Chondrocyte (in vitro differentiated cells): ENCODE data around the gene APLF. TPM values are rescaled to one million over a fixed set of nuclear protein-coding genes. Genes with fewer than 3 reads are reported as not detected.

Experiments
- DNase-seq: peaks from one replicate; pipeline ENCODE4 v3.0.0; 2021; ENCODE audit warnings: mixed read lengths, low spot score
- H3K27ac Mint-ChIP-seq: one replicate; pipeline ENCODE4 v1.8.0; 2021; ENCODE audit warnings: mild to moderate bottlenecking, moderate library complexity, mixed read lengths; ENCODE audit not compliant: unreplicated experiment
- H3K27me3 Mint-ChIP-seq: 2 replicates; pipeline ENCODE4 v1.8.0; 2021; ENCODE audit warnings: low read depth, mixed read lengths
- H3K36me3 Mint-ChIP-seq: 2 replicates; pipeline ENCODE4 v1.8.0; 2021; ENCODE audit warnings: low read depth, mixed read lengths
- H3K4me1 Mint-ChIP-seq: 2 replicates; pipeline ENCODE4 v1.8.0; 2021; ENCODE audit warnings: low read depth, mild to moderate bottlenecking, mixed read lengths
- H3K4me3 Mint-ChIP-seq: one replicate; pipeline ENCODE4 v1.8.0; 2021; ENCODE audit warnings: mild to moderate bottlenecking, moderate library complexity, mixed read lengths; ENCODE audit not compliant: unreplicated experiment
- H3K9me3 Mint-ChIP-seq: 2 replicates; pipeline ENCODE4 v1.8.0; 2021; ENCODE audit warnings: low read depth, mixed read lengths
- CTCF ChIP-seq: fragments of 200-600 bp; sonication (generic); IDR thresholded peaks from 2 replicates; pipeline ENCODE4 v1.5.0; 2021; ENCODE audit warnings: antibody characterized with exemption, mild to moderate bottlenecking, moderate library complexity
- total RNA-seq: library from RNA; stranded (reverse); gene quantifications from 3 replicates; pipeline ENCODE4 v1.2.1, GENCODE V29; 2021

The APLF gene
- total RNA-seq, 1 donor from 2014 or later: 3.9 TPM

GRCh38 chr2:68556381-68556780 is 89.0 kb downstream of the APLF start:
- no peak for DNase-seq
- no peak for TF ChIP-seq CTCF
- peaks cover 3% of the 10 kb centered on the region for H3K4me1 Mint-ChIP-seq
- H3K27ac Mint-ChIP-seq: no peak overlapping the region
- H3K4me3 Mint-ChIP-seq: no peak overlapping the region
- no peaks in the 10 kb centered on the region for H3K36me3 Mint-ChIP-seq
- H3K9me3 Mint-ChIP-seq: no peaks in the 10 kb centered on the region
- no peaks in the 10 kb centered on the region for H3K27me3 Mint-ChIP-seq

- Mint-ChIP-seq H3K27ac (no peak overlapping the region), H3K36me3 (no peaks in the 10 kb centered on the region), H3K27me3 (no peaks in the 10 kb centered on the region), H3K4me3 (no peak overlapping the region), H3K9me3 (no peaks in the 10 kb centered on the region), H3K4me1 (peaks cover 3% of the 10 kb centered on the region)
- TF ChIP-seq CTCF: no peak
- DNase-seq: no peak
Observed at GRCh38 chr2:68558576-68558975, 91.2 kb downstream of the APLF start.

- Mint-ChIP-seq H3K36me3 (no peaks in the 10 kb centered on the region), H3K4me1 (peaks cover 3% of the 10 kb centered on the region), H3K4me3 (no peak overlapping the region), H3K9me3 (no peaks in the 10 kb centered on the region), H3K27ac (no peak overlapping the region), H3K27me3 (no peaks in the 10 kb centered on the region)
- no peak for DNase-seq
- TF ChIP-seq CTCF: no peak
Observed at GRCh38 chr2:68559692-68560091, 92.3 kb downstream of the APLF start.

- Mint-ChIP-seq H3K36me3 (no peaks in the 10 kb centered on the region), H3K27ac (no peak overlapping the region), H3K27me3 (no peaks in the 10 kb centered on the region), H3K9me3 (no peaks in the 10 kb centered on the region), H3K4me3 (no peak overlapping the region), H3K4me1 (peaks cover 3% of the 10 kb centered on the region)
- DNase-seq: no peak
- no peak for TF ChIP-seq CTCF
Observed at GRCh38 chr2:68560545-68560944, 93.2 kb downstream of the APLF start.

- no peak for TF ChIP-seq CTCF
- no peaks in the 10 kb centered on the region for H3K36me3 Mint-ChIP-seq
- H3K4me1 Mint-ChIP-seq: peaks cover 5% of the 10 kb centered on the region
- no peaks in the 10 kb centered on the region for H3K27me3 Mint-ChIP-seq
- DNase-seq: no peak
- H3K4me3 Mint-ChIP-seq: no peak overlapping the region
- H3K9me3 Mint-ChIP-seq: no peaks in the 10 kb centered on the region
- H3K27ac Mint-ChIP-seq: no peak overlapping the region
Observed at GRCh38 chr2:68561372-68561771, 94.0 kb downstream of the APLF start.
